ENCODE data around the gene P2RX3.

P2RX3 gene

GRCh38 chr11:57410287-57410686 is 72.1 kb downstream of the P2RX3 start:
- TF ChIP-seq CTCF (IDR thresholded peaks at IDR 0.05; ENCODE audit: extremely low read depth, missing control alignments): no peak
- no peak for DNase-seq (ENCODE audit: low spot score)

- no peak for TF ChIP-seq CTCF (IDR thresholded peaks at IDR 0.05; ENCODE audit: extremely low read depth, missing control alignments)
- no peak for DNase-seq (ENCODE audit: low spot score)
Measured at GRCh38 chr11:57413681-57414080, 75.5 kb downstream of the P2RX3 start.

GRCh38 chr11:57414612-57415212 is 76.6 kb downstream of the P2RX3 start:
- no peak for TF ChIP-seq CTCF (IDR thresholded peaks at IDR 0.05; ENCODE audit: extremely low read depth, missing control alignments)
- no peak for DNase-seq (ENCODE audit: low spot score)

GRCh38 chr11:57416436-57416835 is 78.3 kb downstream of the P2RX3 start:
- TF ChIP-seq CTCF (IDR thresholded peaks at IDR 0.05; ENCODE audit: extremely low read depth, missing control alignments): no peak
- no peak for DNase-seq (ENCODE audit: low spot score)

- no peak for TF ChIP-seq CTCF (IDR thresholded peaks at IDR 0.05; ENCODE audit: extremely low read depth, missing control alignments)
- DNase-seq (ENCODE audit: low spot score): no peak
Measured at GRCh38 chr11:57417056-57417455, 78.9 kb downstream of the P2RX3 start.

- no peak for DNase-seq (ENCODE audit: low spot score)
- TF ChIP-seq CTCF (IDR thresholded peaks at IDR 0.05; ENCODE audit: extremely low read depth, missing control alignments): no peak
Measured at GRCh38 chr11:57418131-57418530, 80.0 kb downstream of the P2RX3 start.

GRCh38 chr11:57419146-57419545 is 81.0 kb downstream of the P2RX3 start:
- no peak for TF ChIP-seq CTCF (IDR thresholded peaks at IDR 0.05; ENCODE audit: extremely low read depth, missing control alignments)
- DNase-seq (ENCODE audit: low spot score): no peak

Measured in GM20000 (cell line).